Esophagus squamous epithelium (tissue), 4 donors: ENCODE measurements around the gene MESD.

ENCODE experiments used
- CTCF ChIP-seq, 6 experiments: fragments of 450-650 bp in 4 of 6; fragments of 200-600 bp in 2 of 6; sonication (generic) in 2 of 6; IDR thresholded peaks; one replicate each; pipeline ENCODE4 v1.5.1; 2016 to 2019; ENCODE audit warnings: antibody characterized with exemption in 6 of 6, mild to moderate bottlenecking in 4 of 6, moderate library complexity in 4 of 6
- POLR2A ChIP-seq, 4 donors: fragments of 450-650 bp; IDR thresholded peaks; one replicate each; pipeline ENCODE4 v1.6.1; 2017; ENCODE audit warnings: antibody characterized with exemption in 4 of 4, mild to moderate bottlenecking in 4 of 4, moderate library complexity in 3 of 4

GRCh38 chr15:80992441-80992840, 2.8 kb upstream of the MESD start:
- TF ChIP-seq CTCF (IDR thresholded peaks at IDR 0.05) = no peak
- no peak for TF ChIP-seq POLR2A (IDR thresholded peaks at IDR 0.05)
